ENCODE results near the gene CD44.
"Not testable (repeated sequence)": the region's sequence is repeated elsewhere in the genome, so short reads cannot be mapped to it uniquely, and the experiment has no call there.

CD44 gene

DNA sequence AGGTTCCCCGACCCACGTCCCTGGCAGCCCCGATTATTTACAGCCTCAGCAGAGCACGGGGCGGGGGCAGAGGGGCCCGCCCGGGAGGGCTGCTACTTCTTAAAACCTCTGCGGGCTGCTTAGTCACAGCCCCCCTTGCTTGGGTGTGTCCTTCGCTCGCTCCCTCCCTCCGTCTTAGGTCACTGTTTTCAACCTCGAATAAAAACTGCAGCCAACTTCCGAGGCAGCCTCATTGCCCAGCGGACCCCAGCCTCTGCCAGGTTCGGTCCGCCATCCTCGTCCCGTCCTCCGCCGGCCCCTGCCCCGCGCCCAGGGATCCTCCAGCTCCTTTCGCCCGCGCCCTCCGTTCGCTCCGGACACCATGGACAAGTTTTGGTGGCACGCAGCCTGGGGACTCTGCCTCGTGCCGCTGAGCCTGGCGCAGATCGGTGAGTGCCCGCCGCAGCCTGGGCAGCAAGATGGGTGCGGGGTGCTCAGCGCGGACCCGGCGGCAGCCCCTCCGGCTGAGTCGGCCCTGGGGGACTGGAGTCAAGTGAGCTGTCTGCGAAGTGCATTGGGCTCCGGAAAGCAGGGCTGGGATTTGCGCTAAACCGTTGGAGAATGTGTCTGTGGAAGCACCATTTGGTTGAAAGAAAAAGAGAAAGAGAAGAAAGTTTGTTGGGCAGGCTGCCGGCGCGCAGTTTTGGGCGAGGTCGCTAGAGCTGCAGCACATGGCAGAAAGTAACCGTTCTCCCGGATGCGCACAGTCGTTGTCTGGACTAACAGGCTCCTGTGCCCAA lies at the start of gene CD44:
Gene CD44, plus strand, starts transcription at position 229 of the 779 bp plus-strand sequence. Its CDS starts 133 bp downstream, at position 362.
- DNase-seq (ENCODE audit: low read depth) = peak; percentile 90

DNA sequence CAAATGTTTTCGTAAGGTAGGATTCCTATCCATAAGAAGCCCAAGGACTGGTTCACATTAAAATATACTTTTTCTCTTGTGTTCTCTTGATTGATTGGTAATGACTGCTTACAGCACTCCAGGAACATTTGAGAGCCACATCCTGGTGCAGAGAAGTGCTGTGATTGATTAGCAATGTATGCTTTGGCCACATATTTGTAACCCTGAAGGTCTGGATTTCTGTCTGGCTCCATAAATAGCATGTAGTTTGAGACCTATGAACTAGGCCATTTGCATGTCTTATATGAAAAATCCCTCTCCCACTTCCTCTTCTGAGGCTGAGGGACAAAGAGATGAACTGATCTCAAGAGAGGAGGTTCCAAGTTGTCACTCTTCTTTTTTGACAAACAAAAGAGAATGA lies 49.3 kb upstream of the CD44 start:
- no peak for DNase-seq (ENCODE audit: low read depth)

DNA sequence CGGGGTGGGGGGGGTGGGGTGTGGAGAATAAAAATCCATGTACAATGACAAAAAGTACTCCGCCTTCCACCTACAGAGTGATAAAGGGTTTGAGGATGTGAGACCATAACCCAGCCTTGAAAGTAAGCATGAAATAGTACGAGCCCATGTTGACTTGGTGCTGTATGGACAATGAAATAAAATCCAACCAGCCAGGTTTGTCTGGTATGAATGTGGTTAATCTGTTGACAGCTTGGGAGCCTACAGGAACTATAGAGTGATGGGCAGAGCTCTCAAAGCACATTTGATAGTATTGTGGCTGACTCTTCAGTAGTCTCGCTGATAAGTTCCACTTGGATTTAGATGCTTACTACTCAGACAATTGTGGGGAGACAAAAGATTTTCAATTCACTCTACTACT lies 48.8 kb upstream of the CD44 start:
- DNase-seq (ENCODE audit: low read depth) = no peak

DNA sequence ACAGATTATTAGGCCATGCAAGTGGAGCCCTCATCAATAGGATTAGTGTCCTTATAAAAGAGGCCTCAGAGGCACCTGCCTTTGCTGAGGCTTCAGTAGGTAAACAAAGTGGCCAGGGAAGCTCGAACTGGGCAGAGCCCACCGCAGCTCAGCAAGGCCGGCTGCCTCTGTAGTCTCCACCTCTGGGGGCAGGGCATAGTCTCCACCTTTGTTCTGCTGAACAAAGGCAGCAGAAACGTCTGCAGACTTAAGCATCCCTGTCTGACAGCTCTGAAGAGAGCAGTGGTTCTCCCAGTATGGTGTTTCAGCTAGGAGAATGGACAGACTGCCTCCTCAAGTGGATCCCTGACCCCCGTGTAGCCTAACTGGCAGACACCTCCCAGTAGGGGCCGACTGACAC lies 48.0 kb upstream of the CD44 start:
- not testable (repeated sequence) for DNase-seq (ENCODE audit: low read depth)

DNA sequence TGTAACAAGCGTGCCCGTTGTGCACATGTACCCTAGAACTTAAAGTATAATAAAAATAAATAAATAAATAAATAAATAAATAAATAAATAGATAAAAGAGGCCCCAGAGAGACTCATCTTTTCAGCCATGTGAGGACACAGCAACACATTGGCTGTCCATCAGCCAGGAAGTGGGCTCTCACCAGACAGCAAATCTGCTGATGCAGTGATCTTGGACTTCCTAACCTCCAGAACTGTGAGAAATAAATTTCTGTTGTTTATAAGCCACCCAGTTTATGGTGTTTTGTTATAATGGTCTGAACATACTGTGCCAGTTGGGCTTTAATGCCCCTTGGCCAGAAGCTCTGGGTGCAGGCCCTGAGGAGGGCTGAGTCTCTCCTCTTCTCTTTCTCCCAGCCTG lies 42.2 kb upstream of the CD44 start:
- no peak for DNase-seq (ENCODE audit: low read depth)

DNA sequence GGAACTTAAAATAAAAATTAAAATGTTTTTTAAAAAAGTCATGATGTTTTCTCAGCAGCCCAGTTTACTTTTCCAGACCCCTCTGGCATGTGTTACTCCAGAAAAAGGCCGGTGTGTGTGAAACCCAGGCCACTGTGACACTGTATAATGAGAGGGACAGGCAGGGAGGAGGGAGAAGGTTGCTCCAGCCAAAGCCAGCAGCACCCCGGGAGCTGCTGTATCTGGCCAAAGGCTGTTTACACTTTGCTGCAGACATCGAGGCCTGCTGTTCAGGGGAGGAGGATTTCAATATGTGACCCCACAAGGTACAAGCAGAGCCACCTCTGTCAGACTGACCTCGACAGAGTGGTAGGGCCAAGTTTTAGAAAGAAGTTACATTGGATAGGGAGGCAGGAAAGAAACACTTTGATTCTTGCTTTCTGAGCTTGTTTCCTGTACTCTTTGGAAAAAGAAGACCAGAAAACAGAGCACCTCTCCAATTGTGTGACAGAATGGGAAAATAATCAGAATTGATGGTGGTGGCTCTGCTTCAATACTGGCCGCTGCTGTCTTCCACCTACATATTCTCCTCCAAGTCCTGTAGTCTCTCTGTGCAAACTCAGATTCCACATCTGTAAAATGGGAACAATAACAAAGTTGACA lies 41.0 kb upstream of the CD44 start:
- DNase-seq (ENCODE audit: low read depth) = no peak

DNA sequence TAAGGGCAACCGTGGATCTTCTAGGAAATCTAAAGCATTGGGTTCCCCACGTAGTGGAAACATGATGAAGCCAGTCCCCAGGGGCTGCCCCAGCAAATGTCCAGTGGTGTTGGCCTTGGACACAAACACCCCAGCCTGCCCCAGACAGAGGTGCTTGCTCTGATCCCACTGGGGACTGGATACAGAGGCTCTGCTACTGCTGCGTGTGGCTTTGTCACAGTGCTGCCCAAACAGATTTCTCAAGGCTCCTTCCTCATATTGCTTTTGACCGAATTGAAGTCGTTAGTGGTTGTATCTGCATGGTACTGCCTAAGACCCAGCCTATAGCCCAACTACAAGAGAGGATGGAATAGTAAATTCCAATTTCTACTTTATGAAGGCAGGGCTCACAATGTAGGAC lies 40.1 kb upstream of the CD44 start:
- no peak for DNase-seq (ENCODE audit: low read depth)

DNA sequence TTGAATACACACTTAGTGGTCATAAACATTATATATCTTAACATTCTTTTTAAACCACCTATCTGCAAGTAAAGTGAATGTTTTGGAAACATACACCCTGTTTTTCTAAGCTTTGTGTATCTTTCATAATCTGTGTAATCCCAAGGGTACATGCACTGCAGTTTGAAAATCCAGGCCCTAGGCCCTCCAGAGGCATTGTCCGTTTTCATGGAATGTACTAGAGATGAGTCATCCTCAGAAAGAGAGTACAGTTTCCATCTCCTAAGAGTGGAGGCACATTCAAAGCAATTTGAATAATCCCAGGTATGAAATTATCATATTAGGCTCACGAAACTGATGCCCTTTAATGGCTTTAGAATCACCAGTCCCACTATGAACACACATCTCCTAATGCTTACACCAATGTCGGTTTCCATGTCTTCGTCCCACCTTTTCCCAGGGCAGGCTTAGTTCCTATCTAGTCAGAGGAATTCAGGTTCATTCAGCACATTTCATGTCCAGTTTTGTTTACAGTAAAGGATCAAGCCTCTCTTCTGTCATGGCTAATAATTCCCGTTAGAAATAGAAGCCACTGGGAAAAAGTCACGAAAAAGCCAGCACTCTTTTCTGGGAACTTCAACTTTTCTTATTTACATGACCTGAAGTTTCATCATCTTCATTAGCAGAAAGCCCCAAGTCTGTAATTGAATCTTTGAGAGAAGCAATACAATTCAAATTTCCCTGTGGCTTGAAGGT lies 39.5 kb upstream of the CD44 start:
- DNase-seq (ENCODE audit: low read depth) = peak; percentile 72

DNA sequence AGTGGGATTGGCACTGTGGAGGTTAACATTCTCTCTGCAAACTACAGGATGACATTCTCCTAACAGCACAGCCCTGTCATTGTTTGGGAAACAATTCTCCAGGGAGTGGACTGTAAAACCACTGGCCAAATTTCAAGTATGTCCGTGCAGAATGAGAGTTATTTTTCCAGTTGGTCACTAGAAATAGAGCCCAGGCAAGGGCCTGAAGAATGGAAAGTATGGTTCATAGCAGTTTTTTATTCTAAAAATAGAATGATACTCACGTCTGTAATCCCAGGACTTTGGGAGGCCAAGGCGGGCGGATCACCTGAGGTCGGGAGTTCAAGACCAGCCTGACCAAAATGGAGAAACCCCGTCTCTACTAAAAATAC lies 39.0 kb upstream of the CD44 start:
- DNase-seq (ENCODE audit: low read depth) = peak; percentile 93

DNA sequence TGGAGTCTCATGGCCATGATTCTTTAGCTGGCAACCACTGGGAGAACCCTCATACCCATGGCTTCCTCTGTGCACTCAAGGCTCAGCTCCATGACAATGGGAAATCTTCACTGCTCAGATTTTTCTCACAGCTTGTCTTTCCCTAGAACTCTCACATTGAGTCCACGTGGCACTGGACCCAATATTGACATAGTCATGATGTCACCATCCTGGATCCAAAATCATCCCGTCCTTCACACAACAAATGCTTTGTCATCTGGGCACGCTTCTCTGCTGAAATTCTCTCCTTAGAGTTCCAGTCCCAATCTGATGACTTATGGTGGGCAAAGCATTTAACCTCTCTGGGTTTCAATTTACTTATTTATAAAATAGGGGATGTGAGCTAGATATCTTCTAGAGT lies 37.7 kb upstream of the CD44 start:
- DNase-seq (ENCODE audit: low read depth) = no peak

DNA sequence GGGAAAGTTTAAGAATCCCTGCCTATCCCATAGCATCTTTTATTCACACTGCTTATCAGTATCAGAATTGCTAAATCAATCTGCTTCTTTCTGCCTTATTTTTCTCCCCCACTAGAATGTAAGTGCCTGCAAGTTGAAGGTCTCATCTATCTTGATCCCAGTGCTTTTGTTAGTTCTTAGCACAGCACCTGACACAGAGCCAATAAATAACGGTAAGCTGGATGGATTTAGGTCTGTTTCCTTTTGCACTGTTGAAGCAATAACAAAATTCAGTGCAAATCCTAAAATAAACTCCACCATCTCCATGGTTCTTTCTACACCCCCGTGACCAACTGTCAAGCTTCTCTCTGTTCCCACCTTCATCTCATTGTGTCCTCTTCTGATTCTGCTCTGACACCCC lies 36.7 kb upstream of the CD44 start:
- no peak for DNase-seq (ENCODE audit: low read depth)

DNA sequence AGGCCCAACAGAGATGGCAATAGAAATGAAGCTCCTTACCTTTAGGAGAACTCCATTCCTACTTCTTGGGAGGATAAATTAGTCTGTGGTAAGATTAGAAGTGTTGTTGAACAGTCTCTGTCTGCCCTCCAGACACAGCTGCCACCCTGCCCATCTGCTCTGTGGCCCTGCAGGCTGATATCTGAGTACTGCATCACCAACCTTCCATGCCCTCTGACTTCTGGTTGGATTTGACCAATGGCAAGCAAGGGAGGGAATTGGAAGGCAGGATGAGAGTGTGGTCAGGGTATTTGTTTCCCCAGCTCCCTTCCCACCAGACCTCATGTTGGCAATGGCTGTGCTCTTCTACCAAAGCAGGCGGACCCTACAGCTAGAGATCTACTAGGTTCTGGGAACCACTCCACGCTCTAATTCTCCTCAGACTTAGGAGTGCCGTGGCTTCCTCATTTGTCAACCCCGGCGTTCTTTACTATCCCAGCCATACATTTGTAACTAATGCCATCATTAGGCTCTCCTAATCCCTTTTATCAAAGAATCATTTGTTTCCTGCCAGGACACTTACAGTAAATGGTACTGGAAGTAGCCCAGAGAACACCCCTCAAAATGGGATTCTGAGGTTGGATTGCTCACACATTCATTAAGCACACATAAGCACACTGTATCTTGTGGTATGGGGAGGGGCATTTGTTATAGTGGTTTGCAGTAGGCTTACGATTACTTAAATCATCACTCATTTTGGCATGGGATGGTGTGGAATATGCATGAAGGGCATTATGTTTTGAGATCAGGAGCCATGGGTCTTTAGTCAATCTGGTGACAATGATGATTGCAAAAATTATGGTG lies 35.4 kb upstream of the CD44 start:
- peak; percentile 56 for DNase-seq (ENCODE audit: low read depth)

DNA sequence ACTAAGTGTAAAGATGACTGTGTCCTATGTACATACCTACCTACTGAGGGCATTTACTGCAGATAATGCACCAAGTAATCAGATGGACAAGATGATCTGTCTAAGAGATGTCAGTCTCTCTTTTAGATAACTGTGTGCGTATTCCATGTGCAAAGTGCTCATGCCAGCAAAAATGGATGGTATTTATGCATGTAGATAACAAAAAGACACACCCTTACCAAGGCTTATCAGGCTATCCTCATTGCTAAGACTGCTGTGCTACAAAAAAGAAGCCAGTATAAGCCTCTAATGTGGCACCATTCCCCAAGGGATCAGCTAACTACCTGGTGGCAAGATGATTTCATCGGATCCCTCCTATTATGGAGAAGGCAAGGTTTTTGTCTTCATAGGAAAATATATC lies 34.3 kb upstream of the CD44 start:
- no peak for DNase-seq (ENCODE audit: low read depth)

DNA sequence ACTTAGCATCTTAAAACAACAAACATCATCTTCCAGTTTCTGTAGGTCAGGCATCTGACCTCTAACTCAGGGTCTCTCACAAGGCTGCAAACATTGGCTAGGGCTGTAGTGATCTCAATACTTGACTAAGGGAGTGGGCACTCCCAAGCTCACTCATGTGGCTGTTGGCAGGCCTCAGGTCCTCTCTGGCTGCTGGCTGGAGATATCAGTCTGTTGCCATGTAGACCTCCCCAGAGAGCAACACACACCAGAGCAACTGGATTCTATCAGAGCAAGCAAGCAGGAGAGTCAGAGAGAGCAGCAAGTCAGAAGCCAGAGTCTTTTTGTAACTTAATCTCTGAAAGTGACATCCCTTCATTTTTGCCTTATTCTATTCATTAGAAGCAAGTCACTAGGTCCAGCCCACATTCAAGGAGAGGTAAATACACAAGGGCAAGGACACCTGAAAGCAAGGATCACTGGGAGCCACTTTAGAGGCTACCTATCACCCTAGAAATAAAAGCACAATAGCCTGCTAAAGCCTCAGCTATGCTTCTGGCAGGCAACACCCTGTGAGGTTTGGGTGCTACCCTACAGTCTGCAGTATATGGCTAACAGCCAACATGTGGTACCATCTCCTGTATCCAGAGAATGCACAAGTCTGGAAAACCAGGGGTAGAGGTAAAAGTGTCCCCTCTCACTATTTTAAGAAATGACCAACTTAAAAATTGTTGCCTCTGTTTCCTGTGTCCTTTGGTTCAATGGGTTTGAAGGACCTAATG lies 33.5 kb upstream of the CD44 start:
- DNase-seq (ENCODE audit: low read depth) = peak; percentile 82

DNA sequence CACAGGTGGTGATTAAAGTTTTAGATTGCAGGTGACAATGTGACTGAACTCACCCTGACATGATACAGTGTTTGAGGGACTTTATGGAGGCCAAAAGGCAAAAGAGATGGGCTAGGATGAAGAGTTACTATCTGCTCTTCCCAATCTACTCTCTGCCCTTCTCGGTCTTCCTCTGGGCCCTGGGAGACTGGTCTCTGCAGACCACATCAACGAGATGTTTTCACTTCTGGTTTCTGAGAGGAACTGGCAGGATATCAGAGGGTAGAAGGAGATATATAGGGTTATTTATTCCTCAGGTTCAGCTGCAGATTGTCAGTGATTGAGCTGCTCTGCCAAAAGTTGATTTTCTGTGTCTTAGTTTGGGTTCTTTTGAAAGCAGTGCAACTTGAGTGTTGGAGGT lies 32.4 kb upstream of the CD44 start:
- DNase-seq (ENCODE audit: low read depth) = no peak

DNA sequence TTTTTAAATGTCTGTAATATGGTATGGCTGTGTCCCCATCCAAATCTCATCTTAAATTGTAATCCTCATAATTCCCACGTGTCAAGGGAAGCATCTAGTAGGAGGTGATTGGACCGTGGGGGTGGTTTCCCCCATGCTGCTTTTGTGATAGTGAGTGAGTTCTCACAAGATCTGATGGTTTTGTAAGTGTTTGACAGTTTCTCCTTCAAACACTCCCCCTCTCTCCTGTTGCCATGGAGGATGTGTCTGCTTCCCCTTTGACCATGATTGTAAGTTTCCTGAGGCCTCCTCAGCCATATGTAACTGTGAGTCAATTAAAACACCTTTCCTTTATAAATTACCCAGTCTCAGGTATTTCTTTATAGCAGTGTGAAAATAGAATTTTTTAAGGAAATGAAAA lies 31.1 kb upstream of the CD44 start:
- no peak for DNase-seq (ENCODE audit: low read depth)

DNA sequence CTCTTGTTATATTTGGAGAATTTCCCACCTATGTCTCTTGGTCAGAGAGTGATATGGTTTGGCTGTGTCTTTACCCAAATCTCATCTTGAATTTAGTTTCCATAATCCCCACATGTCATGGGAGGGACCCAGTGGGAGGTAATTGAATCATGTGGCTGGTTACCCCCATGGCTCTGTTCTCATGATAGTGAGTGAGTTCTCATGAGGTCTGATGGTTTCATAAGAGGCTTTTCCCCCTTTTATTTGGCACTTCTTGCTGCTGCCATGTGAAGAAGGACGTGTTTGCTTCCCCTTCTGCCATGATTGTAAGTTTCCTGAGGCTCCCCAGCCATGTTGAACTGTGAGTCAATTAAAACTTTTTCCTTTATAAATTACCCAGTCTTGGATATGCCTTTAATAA lies 30.6 kb upstream of the CD44 start:
- not testable (repeated sequence) for DNase-seq (ENCODE audit: low read depth)

DNA sequence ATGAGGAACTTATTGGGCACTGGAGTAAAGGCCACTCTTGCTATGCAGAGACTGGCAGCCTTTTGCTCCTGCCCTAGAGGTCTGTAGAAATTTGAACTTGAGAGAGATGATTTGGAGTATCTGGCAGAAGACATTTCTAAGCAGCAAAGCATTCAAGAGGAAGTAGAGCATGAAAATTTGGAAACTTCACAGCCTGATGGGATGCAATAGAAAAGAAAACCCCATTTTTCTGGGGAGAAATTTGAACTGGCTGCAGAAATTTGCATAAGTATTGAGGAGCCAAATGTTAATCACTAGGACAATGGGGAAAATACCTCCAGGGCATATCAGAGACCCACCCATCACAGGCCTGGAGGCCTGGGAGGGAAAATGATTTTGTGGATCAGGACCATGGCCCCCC lies 29.9 kb upstream of the CD44 start:
- no peak for DNase-seq (ENCODE audit: low read depth)

DNA sequence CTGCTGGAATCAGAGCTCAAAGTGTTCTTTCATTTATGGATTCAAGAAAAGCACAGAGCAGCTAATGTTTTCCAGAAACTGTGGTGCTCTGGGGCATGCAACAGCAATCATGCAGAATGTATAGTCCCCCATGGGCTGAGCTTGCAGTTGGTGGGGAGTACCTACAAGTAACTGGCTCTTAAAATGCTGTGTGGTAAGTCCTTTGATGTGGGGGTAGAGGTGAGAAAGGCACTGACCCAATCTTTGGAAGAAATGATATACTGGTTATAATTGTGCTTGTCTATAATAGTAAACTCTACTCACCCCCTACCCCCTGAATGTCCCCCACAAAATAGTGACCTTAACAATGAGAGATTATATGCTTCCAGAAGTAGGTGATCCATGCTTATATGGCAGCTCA lies 29.1 kb upstream of the CD44 start:
- DNase-seq (ENCODE audit: low read depth) = no peak

DNA sequence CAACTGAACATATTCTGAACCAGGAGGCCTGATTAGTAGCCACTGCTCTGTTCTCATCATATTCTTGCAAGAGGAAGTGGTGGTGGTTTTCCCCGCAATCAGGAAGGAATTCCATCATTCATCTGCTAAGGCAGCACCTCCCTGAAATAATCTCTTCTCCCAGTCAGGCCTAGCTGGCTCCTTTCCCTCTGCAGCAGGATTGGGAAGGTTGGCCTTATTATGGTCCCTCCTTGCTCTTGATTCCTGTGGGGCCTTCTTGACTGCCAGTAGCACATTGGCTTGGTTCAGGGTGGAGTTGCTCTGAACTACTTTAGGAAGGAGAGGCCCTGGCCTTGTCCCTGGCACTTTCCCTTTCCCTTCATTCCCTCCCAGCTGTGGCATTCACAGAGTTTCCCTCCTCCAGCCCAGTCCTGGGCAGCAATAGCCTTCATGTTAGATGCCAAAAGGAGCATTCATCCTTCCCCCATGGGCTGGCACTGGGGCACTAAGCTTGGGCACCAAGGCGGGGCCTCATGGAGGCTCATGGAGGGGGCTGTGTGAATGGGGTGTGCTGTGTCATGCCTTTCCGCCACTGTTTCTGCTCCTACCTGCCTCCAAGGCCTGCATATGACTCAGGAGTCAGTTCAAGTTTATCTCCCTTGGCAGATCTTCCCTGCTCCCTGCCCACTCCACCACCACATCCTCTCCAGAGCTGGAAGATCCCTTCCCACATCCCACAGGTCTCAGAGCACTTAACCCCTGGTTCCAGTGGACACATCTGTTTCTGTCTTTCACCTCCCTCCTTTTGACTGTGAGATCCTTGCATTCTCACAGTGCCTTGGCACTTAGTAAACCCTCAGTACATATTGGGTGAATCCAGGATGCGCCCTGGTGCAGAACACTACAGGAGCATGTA lies 27.6 kb upstream of the CD44 start:
- peak; percentile 83 for DNase-seq (ENCODE audit: low read depth)
